H1 (cell line): Measurements from ENCODE around the gene UGT1A6. TPM values are rescaled to one million over a fixed set of nuclear protein-coding genes. Genes with fewer than 3 reads are reported as not detected.

Experiments
- CTCF ChIA-PET: fragments of 300-600 bp; sonication (Branson Sonifier 250); formaldehyde crosslinking; loops from one replicate; lab custom pipeline; 2021; ENCODE audit not compliant: partially characterized antibody; lab: Charles Lee
- POLR2A ChIA-PET: fragments of 300-600 bp; sonication (Branson Sonifier 250); formaldehyde crosslinking; loops from one replicate; lab custom pipeline; 2021; ENCODE audit warnings: inconsistent platforms; ENCODE audit not compliant: partially characterized antibody; lab: Charles Lee
- DNase-seq, 2 experiments: peaks; one replicate each; pipeline versions ENCODE4 v3.0.0 to v3.0.0-alpha.2; 2010 to 2022; ENCODE audit warnings: low spot score in 2 of 2, low read depth in 1 of 2, mixed read lengths in 1 of 2
- FAIRE-seq: peaks from 2 replicates; lab custom pipeline; 2011; peaks lifted over from hg19 to GRCh38; lab: Jason Lieb, UNC
- H2AFZ ChIP-seq: 2 replicates; pipeline ENCODE4 v1.8.1; 2012; ENCODE audit warnings: low read length, inconsistent platforms
- H2AK5ac ChIP-seq: 2 replicates; pipeline ENCODE4 v1.6.1; 2013; ENCODE audit warnings: low read depth, low read length
- H2BK120ac ChIP-seq: replicated peaks from 2 replicates; pipeline ENCODE3; 2013; ENCODE audit warnings: low read depth, low read length, inconsistent platforms
- H2BK12ac ChIP-seq: 2 replicates; pipeline ENCODE4 v1.6.1; 2013; ENCODE audit warnings: low read depth, low read length
- H2BK15ac ChIP-seq: 2 replicates; pipeline ENCODE4 v1.6.1; 2013; ENCODE audit warnings: low read length
- H2BK20ac ChIP-seq: 2 replicates; pipeline ENCODE4 v1.6.1; 2013; ENCODE audit warnings: low read length
- H2BK5ac ChIP-seq: 2 replicates; pipeline ENCODE4 v1.6.1; 2013; ENCODE audit warnings: low read depth, low read length
- H3K14ac ChIP-seq: 2 replicates; pipeline ENCODE4 v1.6.1; 2013; ENCODE audit warnings: inconsistent platforms; ENCODE audit not compliant: insufficient read length
- H3K18ac ChIP-seq: 2 replicates; pipeline ENCODE4 v1.6.1; 2013; ENCODE audit warnings: low read length; ENCODE audit errors: extremely low read depth
- H3K23ac ChIP-seq: 2 replicates; pipeline ENCODE4 v1.6.1; 2013; ENCODE audit warnings: inconsistent platforms; ENCODE audit not compliant: insufficient read length
- H3K23me2 ChIP-seq: 2 replicates; pipeline ENCODE4 v1.6.1; 2013; ENCODE audit warnings: low read depth, low read length
- H3K27ac ChIP-seq: 2 replicates; pipeline ENCODE4 v1.6.1; 2011; ENCODE audit warnings: low read depth, low read length, inconsistent platforms
- H3K27me3 ChIP-seq, 4 experiments: replicated peaks in 1 of 4; 1 replicate in 1 of 4; 2 replicates in 3 of 4; pipeline versions ENCODE4 v1.6.1 to v1.8.1; 2011 to 2013; ENCODE audit warnings: low read length in 3 of 4, mild to moderate bottlenecking in 3 of 4, inconsistent platforms in 2 of 4, mixed read lengths in 2 of 4, moderate library complexity in 1 of 4; ENCODE audit not compliant: control insufficient read depth in 3 of 4, insufficient read depth in 3 of 4; ENCODE audit errors: extremely low read depth in 1 of 4
- H3K36me3 ChIP-seq, 4 experiments: 2 replicates each; pipeline versions ENCODE4 v1.6.1 to v1.8.1; 2011 to 2013; ENCODE audit warnings: mild to moderate bottlenecking in 4 of 4, low read length in 3 of 4, moderate library complexity in 2 of 4, control low read depth in 1 of 4, inconsistent platforms in 1 of 4; ENCODE audit not compliant: insufficient read depth in 4 of 4, control insufficient read depth in 2 of 4
- H3K4ac ChIP-seq: replicated peaks from 2 replicates; pipeline ENCODE3; 2013; ENCODE audit warnings: low read length, low read depth, mixed read lengths, inconsistent platforms; ENCODE audit not compliant: insufficient read length
- H3K4me1 ChIP-seq, 4 experiments: replicated peaks in 1 of 4; 1 replicate in 1 of 4; 2 replicates in 3 of 4; pipeline versions ENCODE4 v1.6.1 to v1.8.1; 2011 to 2013; ENCODE audit warnings: low read length in 3 of 4, inconsistent platforms in 2 of 4, mixed read lengths in 1 of 4; ENCODE audit not compliant: insufficient read depth in 4 of 4, control insufficient read depth in 3 of 4
- H3K4me2 ChIP-seq, 2 experiments: 2 replicates each; pipeline versions ENCODE4 v1.6.1 to v1.8.1; 2011 to 2013; ENCODE audit warnings: low read depth in 2 of 2, low read length in 2 of 2, control low read depth in 1 of 2, inconsistent platforms in 1 of 2, mild to moderate bottlenecking in 1 of 2; ENCODE audit not compliant: insufficient read depth in 1 of 2
- H3K4me3 ChIP-seq, 4 experiments: fragments of 200-600, 300-600 bp in 1 of 4; sonication (generic), shearing (Covaris generic), sonication (Bioruptor Twin) in 1 of 4; 2 replicates each; pipeline versions ENCODE4 v1.5.1 to v1.8.1; 2011 to 2016; ENCODE audit warnings: low read length in 4 of 4, low read depth in 3 of 4, control low read depth in 2 of 4, inconsistent platforms in 2 of 4, mild to moderate bottlenecking in 2 of 4, mixed read lengths in 1 of 4, moderate library complexity in 1 of 4; ENCODE audit not compliant: insufficient read depth in 2 of 4; ENCODE audit errors: extremely low read depth in 1 of 4
- H3K56ac ChIP-seq: replicated peaks from 2 replicates; pipeline ENCODE3; 2013; ENCODE audit warnings: low read depth, mild to moderate bottlenecking, mixed read lengths, low read length, inconsistent platforms; ENCODE audit not compliant: insufficient read length
- H3K79me1 ChIP-seq: 2 replicates; pipeline ENCODE4 v1.6.1; 2013; ENCODE audit warnings: low read depth, low read length, control low read depth
- H3K79me2 ChIP-seq, 2 experiments: 2 replicates each; pipeline versions ENCODE4 v1.6.1 to v1.8.1; 2012 to 2013; ENCODE audit warnings: low read length in 2 of 2, mild to moderate bottlenecking in 2 of 2, inconsistent platforms in 1 of 2; ENCODE audit not compliant: insufficient read depth in 2 of 2, control insufficient read depth in 1 of 2
- H3K9ac ChIP-seq, 4 experiments: replicated peaks in 1 of 4; 1 replicate in 1 of 4; 2 replicates in 3 of 4; pipeline versions ENCODE4 v1.6.1 to v1.8.1; 2011 to 2013; ENCODE audit warnings: low read depth in 3 of 4, low read length in 3 of 4, control low read depth in 2 of 4, mild to moderate bottlenecking in 2 of 4, moderate library complexity in 2 of 4, inconsistent platforms in 1 of 4; ENCODE audit errors: extremely low read depth in 1 of 4
- H3K9me3 ChIP-seq, 2 experiments: 2 replicates each; pipeline versions ENCODE4 v1.6.1 to v1.8.1; 2012 to 2013; ENCODE audit warnings: mild to moderate bottlenecking in 2 of 2, moderate library complexity in 2 of 2, control low read depth in 1 of 2, inconsistent platforms in 1 of 2, low read depth in 1 of 2, low read length in 1 of 2, mixed read lengths in 1 of 2; ENCODE audit not compliant: insufficient read depth in 2 of 2
- H4K20me1 ChIP-seq, 2 experiments: replicated peaks in 1 of 2; 2 replicates each; pipeline versions ENCODE3 to v1.8.1; 2011 to 2013; ENCODE audit warnings: inconsistent platforms in 2 of 2, low read length in 2 of 2, mild to moderate bottlenecking in 1 of 2; ENCODE audit not compliant: insufficient read depth in 2 of 2, control insufficient read depth in 1 of 2
- H4K5ac ChIP-seq: 2 replicates; pipeline ENCODE4 v1.6.1; 2013; ENCODE audit warnings: low read length, low read depth, mixed read lengths, inconsistent platforms; ENCODE audit not compliant: insufficient read length
- H4K8ac ChIP-seq: 2 replicates; pipeline ENCODE4 v1.8.0; 2013; ENCODE audit warnings: mild to moderate bottlenecking, moderate library complexity, low read length, inconsistent platforms; ENCODE audit not compliant: insufficient read depth; ENCODE audit errors: extremely low read depth
- H4K91ac ChIP-seq: replicated peaks from 2 replicates; pipeline ENCODE3; 2013; ENCODE audit warnings: low read length, mixed read lengths, inconsistent platforms; ENCODE audit not compliant: insufficient read length
- BCL11A ChIP-seq, 2 experiments: IDR thresholded peaks; one replicate each; pipeline ENCODE4 v1.6.1; 2011; ENCODE audit warnings: low read depth in 2 of 2, low read length in 2 of 2, mild to moderate bottlenecking in 2 of 2
- CBX8 ChIP-seq: fragments of 300-800, 300-1000 bp; sonication (generic); IDR thresholded peaks from 2 replicates; pipeline ENCODE4 v1.7.1; 2016; ENCODE audit warnings: low read depth, low read length, borderline replicate concordance
- WGBS, 2 experiments: shearing (Covaris generic) in 1 of 2; methylation state at CpG; one replicate each; pipeline versions ENCODE4 v1.1.6 to v1.1.7; 2013 to 2015; ENCODE audit warnings: low lambda C conversion rate in 2 of 2, mixed read lengths in 2 of 2, inconsistent platforms in 1 of 2, low coverage in 1 of 2, missing lambda C conversion rate in 1 of 2; ENCODE audit not compliant: insufficient replicate concordance in 2 of 2, insufficient coverage in 1 of 2, insufficient read length in 1 of 2; ENCODE audit errors: extremely low coverage in 1 of 2, missing lambda C conversion rate in 1 of 2; 5-methylcytosine and 5-hydroxymethylcytosine counted together
- polyA plus RNA-seq, 7 experiments: library from polyadenylated mRNA; depleted of rRNA in 3 of 7; stranded (reverse) in 5 of 7; unstranded in 2 of 7; fragments of >200 nt in 5 of 7; fragments of 200-250 nt in 2 of 7; gene quantifications; 1 replicate in 5 of 7; 2 replicates in 1 of 7; 4 replicates in 1 of 7; pipeline versions ENCODE4 v1.2.1 to v1.2.3, GENCODE V29; 2011 to 2013; ENCODE audit warnings: missing spikeins in 2 of 7, mixed read lengths in 2 of 7
- total RNA-seq: library from RNA; stranded (reverse); fragmentation: NEBNext Ultra II Directional; extraction: Animal tissue kit (Norgen Biotek cat#: 25700); gene quantifications from 2 replicates; pipeline ENCODE4 v1.2.1, GENCODE V29; 2021

UGT1A6 gene
- total and polyA plus RNA-seq, 2 of the 8 experiments (the other 6 are each of a cell fraction or from before 2014, with no cell fraction given): not detected

GRCh38 chr2:233810385-233810784 lies 117.7 kb downstream of the UGT1A6 start:
- Histone ChIP-seq H2AK5ac (no peak overlapping the region), H2BK5ac (no peak overlapping the region), H3K23ac (no peak overlapping the region), H3K56ac (no peak overlapping the region), H2BK120ac (no peak overlapping the region), H4K91ac (no peak overlapping the region), H3K23me2 (no peaks in the 10 kb centered on the region), H3K4me1 (no peaks in the 10 kb centered on the region), H3K14ac (no peak overlapping the region), H2AFZ (no peak overlapping the region), H4K8ac (no peak overlapping the region), H3K27me3 (no peaks in the 10 kb centered on the region), H2BK12ac (no peak overlapping the region), H3K36me3 (no peaks in the 10 kb centered on the region), H3K27ac (no peak overlapping the region), H3K18ac (no peak overlapping the region), H3K4me2 (no peak overlapping the region), H2BK20ac (no peak overlapping the region), H4K5ac (no peak overlapping the region), H3K79me2 (no peaks in the 10 kb centered on the region), H3K9me3 (no peaks in the 10 kb centered on the region), H3K79me1 (no peaks in the 10 kb centered on the region), H3K4ac (no peak overlapping the region), H3K4me3 (no peak overlapping the region), H3K9ac (no peak overlapping the region), H2BK15ac (no peak overlapping the region), H4K20me1 (no peaks in the 10 kb centered on the region)
- FAIRE-seq (no peak), DNase-seq (no peak)
- WGBS, 2 experiments: 91% methylated on average over 6 of the region's 6 CpGs; no CpG with 5 or more reads in 1 of the 2 experiments
- CTCF ChIA-PET: no interaction called here
- POLR2A ChIA-PET: no interaction called here
- TF ChIP-seq CBX8: no peak
- TF ChIP-seq BCL11A (IDR thresholded peaks at IDR 0.05; ENCODE audit: low read depth in 2 of 2, low read length in 2 of 2): no peak
